Measurements from ENCODE around the gene MAGEF1.

MAGEF1 gene

GRCh38 chr3:184725176-184725719, 13.4 kb upstream of the MAGEF1 start:
- DNase-seq (ENCODE audit: low read depth), result no peak

GRCh38 chr3:184724699-184725098, 12.8 kb upstream of the MAGEF1 start:
- no peak for DNase-seq (ENCODE audit: low read depth)

- no peak for DNase-seq (ENCODE audit: low read depth)
Measured at GRCh38 chr3:184719709-184720108, 7.8 kb upstream of the MAGEF1 start.

DNA sequence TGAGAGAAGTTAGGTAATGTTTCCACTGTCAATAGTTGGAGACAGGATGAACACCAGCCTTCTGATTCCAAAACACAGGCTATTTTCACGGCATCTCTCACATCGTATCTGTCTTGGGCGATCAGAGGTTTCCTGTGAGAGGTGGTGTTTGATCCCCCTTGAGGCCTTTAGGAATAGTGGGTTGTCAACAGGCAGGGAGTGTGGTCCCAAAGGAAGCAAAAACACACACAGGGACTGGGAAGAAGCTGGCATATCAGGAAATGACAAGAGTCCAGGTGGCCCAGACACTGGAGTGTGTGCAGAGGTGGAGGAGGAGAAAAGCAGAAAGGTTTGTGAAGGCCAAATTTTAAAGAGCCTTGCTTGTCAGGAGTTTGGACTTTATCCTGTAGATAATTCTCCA, 6.6 kb upstream of the MAGEF1 start:
- DNase-seq (ENCODE audit: low read depth), result no peak

DNA sequence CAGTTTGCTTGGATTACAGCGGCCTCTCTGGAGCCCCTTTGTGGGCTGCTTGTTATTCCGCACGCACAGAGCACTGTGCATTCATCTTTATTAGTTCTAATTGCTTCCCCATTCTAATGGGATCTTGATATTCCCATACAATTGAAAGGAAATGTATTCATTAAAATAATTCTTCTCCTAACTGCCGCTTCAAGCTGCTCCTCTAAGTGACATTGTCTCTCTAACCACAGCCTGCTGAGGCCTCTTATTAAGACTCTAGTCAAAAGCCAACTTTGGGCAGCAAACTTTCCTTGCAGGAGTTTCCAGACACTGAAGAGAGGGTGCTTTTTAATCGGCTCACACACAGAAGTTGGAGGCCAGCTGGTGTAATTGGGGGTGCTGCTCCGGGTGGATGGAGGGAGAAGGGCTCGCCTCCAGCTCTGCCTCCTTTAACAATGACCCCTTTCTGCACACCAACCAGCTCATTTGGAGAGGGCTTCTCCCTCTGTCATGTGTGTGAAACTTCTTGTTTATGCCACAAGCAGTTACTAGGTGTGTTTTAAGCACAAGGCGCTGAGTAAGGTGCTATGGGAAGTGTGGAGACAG, 5.6 kb upstream of the MAGEF1 start:
- DNase-seq (ENCODE audit: low read depth), result no peak

DNA sequence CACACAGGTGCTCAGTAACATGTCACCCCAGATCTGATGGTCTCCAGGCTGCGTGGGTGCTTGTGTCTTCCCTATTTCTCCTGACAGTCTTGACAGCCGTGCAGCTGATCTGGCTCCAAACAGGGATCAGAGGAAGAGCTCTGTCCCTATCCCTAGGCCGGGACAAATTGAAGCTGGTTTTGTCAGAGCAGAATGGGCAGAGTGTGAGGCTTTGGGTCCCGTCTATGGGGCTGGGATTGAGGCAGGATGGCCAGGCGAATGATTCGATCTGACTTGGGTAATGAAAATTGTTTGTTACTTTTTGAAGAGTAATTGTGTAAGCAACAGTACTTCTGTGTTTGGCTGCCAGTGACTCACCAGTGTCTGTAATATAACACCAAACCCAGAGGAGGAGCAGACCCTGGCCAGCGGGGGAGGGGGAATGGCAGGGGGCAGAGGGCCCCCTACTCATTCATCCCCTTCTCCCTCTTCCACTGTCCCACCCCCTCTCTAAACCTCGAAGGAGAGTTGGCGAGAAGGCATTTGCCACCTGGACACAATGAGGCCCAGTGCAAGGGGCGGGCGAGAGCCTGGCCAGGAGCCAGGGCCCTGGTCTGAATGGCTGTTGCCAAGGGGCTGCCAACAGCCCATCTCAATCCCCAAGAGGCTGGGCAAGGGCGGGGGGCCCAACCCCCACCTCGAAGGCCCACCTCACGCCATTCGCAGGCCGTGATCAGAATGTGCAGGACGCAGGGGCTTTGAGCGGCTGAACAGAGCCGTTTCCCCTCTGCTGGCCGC, 4.9 kb upstream of the MAGEF1 start:
- DNase-seq (ENCODE audit: low read depth), result no peak

- no peak for DNase-seq (ENCODE audit: low read depth)
Measured at GRCh38 chr3:184715943-184716621, 4.2 kb upstream of the MAGEF1 start.

DNA sequence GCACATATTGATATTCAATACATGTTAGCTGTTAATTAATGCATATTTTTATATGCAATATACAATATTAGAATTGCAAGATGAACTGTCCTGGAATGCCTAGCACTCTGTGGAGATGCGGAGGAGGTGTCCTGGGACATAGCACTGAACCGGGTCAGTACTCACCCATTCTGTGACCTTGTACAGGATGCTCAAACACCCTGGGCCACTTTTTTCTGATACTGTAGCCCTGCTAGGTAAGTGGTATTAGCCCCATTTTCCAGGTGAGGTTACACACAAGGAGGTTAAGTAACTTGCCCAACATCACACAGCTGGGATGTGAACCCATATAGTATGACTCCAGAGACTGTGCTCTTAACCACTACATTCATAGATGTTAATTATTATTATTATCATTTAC, 1.7 kb upstream of the MAGEF1 start:
- DNase-seq (ENCODE audit: low read depth), result no peak

- no peak for DNase-seq (ENCODE audit: low read depth)
Measured at GRCh38 chr3:184713040-184713355, 1.1 kb upstream of the MAGEF1 start.

DNA sequence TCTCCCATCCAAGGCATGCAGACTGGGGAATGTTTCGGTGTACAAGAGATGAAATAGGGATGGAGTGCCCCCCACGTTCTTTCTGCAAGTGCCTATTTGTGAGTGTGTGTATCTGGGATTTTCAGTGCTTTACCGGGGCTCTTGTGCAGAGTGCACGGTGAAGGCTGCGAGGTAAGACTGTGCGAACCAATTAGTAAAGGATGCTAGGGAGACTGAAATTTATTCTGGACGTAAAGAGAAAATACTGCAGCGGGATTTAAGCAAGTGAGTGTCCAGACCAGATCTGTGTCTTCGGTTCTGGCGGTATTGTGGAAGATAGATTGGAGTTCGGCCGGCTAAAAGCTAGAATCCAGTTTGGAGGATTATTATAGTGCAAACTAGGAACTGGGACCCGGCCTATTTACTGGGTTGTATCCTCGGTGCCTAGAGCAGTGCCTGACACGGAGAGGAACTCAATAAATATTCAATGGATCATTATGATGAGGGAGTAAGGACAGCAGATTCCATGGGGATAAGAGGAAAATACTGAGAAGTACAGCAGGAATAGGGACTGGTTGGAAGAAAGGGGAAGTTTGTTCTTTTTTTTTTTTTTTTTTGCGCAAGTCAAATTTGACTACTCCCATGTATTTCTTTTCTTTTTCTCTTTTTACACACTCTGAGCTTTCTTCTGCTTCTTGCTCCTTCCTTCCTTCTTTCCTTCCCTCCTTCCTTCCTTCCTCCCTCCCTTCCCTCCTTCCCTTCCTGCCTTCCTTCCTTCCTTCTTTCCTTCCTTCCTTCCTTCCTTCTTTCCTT, 580 bp upstream of the MAGEF1 start:
- no peak for DNase-seq (ENCODE audit: low read depth)

GRCh38 chr3:184710870-184711492, 883 bp downstream of the MAGEF1 start:
- DNase-seq (ENCODE audit: low read depth), result no peak

- DNase-seq (ENCODE audit: low read depth), result no peak
Measured at GRCh38 chr3:184703657-184704056, 8.2 kb downstream of the MAGEF1 start.

DNA sequence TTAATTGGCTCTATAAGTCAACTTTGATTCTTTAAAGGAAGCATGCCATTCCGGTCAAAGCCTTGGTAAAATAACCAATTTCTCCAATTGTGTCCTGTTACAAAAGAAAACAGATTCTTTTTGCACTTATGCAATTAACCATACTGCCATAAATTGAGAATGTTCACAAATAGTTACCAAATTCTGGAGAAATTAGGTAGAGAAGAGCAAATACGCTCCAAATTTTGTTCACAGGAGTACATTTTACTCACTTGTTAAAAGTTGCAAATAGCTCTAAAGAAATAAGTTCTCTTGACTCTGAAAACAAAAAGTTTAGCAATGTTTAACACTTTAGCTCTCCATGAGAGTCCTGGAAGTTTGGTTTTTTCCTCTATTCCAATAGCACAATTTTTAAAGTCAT, 11.1 kb downstream of the MAGEF1 start:
- DNase-seq (ENCODE audit: low read depth), result no peak

DNA sequence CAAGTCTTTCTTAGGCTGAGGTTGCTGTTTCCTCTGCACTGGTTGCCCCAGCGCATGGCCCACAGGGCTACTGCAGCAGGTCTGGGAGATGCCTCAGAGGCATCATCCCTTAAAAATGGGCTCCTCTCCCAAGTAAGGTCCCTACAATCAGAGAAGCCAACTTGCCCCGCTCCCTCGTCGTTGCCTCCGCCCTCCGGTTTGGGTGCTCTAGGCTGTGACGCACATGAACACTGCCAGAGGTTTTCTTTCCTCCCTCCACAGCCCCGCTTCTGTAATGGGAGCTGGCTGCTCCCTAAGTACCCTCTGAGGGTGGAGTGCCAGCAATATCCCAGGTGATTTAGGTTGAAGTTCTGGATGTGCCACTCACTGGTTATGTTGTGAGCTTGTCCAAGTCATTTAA, 14.0 kb downstream of the MAGEF1 start:
- DNase-seq (ENCODE audit: low read depth), result no peak

DNA sequence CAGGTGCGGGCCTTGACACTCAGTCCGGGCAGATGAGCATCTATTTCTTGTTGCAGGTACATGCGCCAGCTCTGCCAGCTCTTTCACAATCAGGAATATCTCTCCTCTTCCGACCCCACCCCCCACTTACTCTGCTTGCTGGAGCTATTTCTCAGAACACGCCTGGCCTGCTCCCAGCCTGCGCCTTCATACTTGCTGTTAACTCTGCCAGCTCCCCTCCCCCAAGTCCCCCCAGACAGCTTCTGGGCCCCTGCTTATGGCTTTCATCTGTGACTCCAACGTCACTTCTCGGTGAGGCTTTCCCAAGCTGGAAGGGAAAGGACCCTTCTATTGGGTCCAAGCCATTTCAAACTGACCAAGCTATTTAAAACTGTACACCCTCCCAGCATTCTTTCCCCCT, 15.2 kb downstream of the MAGEF1 start:
- DNase-seq (ENCODE audit: low read depth), result no peak

- DNase-seq (ENCODE audit: low read depth), result no peak
Measured at GRCh38 chr3:184694716-184695115, 17.1 kb downstream of the MAGEF1 start.

- no peak for DNase-seq (ENCODE audit: low read depth)
Measured at GRCh38 chr3:184694133-184694665, 17.7 kb downstream of the MAGEF1 start.

- DNase-seq (ENCODE audit: low read depth), result no peak
Measured at GRCh38 chr3:184693011-184693975, 18.6 kb downstream of the MAGEF1 start.

- DNase-seq (ENCODE audit: low read depth), result no peak
Measured at GRCh38 chr3:184691397-184692231, 20.2 kb downstream of the MAGEF1 start.
